Activated CD4-positive, alpha-beta T cell treated with anti-CD3 and anti-CD28 coated beads, Interleukin-2, amount 50 U/mL, for 4 hours (primary cell): ENCODE measurements around the gene TMEM200A.

Experiments used
- DNase-seq, 2 experiments: peaks; one replicate each; pipeline ENCODE4 v3.0.0-alpha.2; 2020

The TMEM200A gene

DNA sequence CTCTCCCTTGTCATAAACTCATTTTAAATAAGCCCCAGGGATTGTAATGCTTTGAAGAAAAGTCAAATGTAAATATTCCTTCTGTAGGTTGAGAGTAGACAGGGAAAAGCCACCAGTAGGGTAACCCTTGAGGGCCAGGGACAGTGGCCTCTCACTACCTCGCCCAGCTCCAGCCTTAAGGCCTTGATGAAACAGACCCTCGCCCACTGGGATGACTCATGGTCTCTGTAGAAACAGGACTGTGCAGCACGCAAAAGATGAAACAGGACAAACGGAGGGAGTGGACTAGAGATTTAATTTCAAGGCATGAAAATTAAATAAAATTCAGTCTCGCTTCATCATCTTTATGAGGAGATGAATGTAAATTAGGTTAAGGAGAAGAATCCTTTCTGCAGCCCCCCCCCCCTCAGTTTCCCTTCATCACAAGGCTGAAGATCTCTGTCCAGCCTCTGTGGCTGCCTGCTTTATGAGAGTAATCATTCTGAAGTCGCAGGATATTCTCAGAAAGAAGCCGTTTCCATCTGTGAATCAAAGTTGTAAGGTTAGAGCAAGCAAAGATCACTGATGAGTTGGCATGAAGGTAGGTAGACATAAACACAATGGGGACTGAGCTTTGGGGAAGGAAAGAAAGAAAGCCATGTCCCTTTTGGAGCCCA, 60.4 kb downstream of the TMEM200A start:
- no peak for DNase-seq

DNA sequence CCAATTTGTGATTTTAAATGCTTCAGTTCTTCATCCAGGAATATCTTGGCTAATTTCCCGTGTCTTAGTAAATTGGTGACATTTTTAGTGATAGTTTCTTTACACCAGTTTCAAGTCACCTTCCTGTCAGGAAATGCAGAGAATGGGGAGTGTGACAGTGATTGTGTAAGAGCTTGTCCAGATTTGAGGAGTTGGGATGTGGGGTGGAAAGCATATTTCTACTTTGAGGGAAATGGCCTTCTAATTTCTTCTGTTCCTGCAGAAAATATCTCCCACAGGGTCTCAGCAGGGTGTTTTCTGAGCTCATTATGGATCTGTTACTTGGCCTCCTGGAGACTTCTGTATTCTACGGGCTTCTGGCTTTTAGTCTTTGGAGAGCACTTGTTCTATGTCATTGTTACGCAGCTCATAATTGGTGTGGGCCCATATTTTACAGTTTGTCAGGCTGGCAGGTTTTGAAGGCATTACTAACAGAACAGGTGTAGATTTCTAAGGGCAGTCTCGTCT, 65.6 kb downstream of the TMEM200A start:
- no peak for DNase-seq

DNA sequence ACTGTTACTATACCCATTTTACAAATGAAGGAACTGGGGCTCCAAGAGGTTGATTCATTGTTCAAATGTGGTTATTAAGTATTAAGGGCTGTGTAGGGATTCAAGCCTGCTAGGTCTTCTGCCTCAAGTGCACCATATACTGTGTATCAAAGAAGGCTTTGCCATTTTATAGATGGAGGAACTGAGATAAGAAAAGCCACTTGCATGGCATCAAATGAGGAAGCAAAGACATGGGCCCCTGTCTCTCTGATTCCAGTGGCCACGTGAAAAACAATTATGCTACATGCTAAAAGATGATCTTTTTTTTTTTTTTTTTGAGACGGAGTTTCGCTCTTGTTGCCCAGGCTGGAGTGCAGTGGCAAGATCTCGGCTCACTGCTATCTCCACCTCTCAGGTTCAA, 67.0 kb downstream of the TMEM200A start:
- DNase-seq, result no peak

DNA sequence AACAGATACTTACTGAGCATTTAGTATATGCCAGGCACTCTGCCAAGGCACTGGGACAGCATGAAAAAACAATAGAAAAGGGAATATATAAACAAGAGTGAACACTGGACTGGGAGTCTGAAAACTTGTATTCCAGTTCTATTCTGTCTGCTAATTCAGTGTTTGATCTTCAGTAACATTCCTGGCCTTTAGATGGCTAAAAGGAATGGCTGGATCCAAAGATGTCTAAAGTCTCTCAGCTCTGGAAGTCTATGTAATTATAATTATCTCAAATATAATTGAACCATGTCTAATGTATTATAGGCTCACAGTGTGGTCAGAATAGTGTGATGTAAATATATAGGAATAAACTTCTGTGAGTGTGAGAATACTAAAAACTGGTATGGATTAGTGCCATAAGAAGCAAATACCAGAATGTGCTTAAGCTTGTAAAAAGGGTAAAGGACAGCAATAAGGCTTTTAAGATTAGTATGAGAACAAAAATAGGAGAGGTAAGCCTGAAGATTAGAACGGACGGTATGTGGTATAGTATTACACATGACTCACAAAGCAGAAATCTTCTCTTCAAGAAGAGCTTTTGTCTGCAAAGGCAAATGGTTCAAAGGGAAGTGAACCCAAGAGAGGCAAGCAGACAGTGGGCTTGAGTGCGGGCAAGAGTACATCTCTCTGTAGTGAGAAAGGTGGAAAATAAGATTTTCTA, 68.5 kb downstream of the TMEM200A start:
- no peak for DNase-seq

DNA sequence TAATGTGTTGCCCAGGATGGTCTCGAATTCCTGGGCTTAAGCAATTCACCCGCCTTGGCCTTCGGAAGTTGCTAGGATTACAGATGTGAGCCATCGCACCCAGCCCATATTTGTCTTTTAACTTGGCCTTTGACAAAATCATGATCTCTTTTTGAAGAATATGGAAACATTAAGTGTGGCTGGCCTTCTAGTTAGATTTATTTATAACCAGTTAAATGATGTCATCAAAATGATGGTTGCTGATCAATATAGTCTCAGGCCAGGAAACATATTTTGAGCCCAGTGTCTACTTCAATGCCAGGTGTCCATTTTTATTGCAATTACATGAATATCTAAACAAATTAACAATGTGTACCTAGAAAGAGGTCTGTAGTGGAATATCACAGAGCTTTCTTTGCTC, 69.4 kb downstream of the TMEM200A start:
- DNase-seq, result no peak

DNA sequence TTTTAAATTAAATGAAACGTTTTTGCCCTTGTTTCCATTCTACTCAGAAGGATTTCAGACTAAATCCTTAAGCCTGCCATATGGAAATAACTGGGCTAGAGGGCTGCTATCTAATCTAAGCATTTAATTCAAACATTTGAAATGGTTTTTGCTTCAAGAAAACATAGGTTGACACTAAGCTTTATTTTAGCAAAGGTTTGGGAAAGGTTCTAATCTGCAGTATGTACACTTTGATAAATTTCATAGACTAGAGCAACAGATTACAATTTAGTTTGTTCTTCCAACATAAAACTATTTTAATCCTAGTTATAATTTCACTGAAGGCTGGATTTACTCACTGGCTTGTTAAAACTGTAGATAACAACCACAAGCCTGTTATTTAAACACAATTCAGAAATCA, 72.1 kb downstream of the TMEM200A start:
- DNase-seq, result no peak

DNA sequence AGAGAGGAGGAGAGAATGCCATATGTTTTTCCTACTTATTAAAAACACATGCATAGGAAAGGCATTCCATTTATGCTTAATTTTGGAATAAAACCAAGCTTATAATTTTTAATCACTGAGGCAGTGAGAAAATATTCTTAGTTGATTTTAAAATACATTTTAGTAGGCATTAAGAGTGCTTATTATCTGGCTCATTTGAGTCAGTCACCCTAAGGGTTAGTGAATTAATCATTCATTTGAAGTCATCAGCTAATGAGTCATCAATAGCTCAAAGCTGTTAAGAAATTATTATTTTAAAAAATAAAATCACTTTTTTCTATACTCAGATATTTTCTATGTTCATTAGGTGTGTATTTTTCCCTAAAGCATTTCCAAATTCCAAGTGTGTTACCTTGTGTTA, 81.6 kb downstream of the TMEM200A start:
- no peak for DNase-seq

DNA sequence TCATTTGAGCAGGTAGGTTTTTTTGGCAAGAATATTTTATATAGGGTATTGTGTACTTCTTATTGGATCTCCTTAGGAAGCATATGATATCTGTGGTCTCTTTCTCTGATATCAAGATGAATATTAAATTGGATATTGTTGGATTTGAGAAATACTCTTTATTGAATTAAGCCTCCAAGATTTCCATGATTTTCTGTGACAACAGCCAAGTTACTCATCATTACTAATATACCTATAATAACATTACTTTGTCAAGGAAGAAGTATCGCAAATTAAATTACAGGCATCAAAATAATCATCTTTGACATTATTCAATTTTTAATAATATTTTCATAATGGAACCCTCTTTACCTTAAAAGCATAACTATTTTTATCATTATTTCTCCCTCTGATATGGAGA, 86.5 kb downstream of the TMEM200A start:
- DNase-seq, result no peak

DNA sequence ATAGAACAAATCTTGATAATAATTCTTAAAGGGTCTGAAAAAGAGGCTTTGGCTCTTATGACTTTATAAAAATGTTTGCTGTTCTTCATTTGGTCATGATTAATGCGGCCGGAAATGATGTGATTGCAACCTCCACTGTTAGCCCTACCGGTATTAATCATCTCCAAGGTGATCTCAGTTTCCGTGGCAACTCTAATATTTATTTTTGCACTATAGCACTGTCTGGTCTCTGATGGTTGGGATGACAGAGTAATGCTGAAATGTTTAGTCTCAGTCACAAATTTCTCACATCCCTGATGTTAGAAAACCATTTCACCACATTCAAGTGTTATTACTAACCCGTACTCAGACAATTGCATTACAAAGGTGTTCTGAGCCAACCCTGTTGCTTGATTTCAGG, 87.4 kb downstream of the TMEM200A start:
- no peak for DNase-seq

DNA sequence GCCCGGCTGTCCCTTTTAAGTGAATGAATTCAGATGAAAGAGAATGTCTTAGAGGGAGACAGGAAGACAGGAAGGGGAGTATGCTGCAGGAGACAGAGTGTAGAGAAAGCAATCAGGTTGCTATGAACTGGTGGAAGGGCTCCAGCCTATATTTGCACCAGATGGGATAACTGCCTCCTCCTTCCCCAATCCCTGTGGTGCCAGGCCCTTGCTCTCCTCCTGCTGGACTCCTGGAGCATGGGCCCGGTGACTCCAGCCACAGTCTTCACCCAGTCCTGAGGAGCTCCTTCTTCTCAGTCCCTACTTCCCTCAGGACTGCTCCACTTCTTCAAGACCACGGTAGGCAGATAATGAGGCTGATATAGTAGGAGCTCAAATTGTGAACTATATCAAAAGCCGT, 91.8 kb downstream of the TMEM200A start:
- DNase-seq, result no peak

DNA sequence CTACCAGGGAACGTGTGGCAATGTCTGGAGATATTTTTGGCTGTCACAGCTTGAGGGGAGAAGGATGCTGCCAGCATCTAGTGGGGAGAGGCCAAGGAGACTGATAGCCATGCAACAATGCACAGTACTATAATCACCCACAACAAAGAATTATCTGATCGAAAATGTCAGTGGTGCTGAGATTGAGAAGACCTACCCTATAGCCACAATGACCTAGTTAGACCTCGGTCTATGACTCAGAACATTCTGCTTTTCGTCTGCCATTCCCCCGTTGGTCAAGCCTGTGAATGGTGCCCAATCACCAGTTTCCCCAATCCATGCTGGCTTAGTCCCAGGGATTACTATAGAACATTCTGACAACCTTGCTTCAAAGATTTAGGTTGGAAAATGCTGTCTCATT, 93.5 kb downstream of the TMEM200A start:
- DNase-seq, result no peak

DNA sequence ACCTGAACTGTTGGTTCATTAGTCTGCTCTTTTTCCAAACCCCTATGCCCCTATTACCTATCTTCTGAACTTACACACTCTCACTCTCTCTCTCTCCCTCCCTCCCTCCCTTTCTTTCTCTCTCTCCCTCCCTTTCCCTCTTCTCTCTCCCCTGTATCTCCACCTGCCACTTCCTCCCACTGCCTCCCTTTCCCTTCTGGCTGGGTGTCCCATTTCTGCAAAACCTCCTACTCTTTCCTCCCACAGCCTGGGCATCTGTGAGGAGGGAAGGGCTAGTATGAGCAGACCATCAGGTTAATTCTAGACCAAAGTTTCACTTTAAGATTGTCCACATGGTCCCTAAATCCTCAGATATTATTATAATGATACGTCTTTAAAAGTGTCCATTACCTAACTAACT, 95.1 kb downstream of the TMEM200A start:
- DNase-seq, result no peak

DNA sequence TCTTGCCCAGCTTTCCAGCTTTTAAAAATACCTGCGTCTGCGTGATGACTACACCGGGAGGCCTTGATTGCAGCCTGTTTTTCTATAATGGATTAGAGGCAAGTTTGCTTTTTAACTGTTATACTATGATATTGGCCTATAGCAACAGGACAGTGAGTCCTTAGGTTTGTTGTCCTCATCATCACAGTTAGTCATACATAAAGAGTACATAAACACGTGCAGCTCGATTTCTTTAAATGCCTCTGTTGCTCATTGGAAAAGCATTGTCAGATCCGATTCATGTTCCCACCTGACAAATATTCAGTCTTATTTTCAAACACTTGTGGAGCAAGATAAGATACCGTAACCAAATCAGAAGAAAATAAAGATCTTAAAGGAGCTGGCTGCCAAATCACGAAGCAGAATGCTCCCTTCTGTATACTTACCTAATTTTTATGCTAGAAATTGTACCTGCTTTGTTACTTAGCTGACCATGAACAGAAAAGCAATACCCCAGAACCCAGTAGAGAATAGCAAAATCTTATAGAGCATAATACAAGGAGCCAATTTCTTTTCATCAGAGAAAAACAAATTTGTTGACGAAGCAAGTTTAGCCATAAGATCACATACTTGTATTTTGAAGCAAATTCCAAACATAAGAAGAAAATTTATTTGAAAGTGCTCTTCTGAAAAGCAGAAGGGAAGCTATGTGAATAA, 100.4 kb downstream of the TMEM200A start:
- DNase-seq, result no peak

DNA sequence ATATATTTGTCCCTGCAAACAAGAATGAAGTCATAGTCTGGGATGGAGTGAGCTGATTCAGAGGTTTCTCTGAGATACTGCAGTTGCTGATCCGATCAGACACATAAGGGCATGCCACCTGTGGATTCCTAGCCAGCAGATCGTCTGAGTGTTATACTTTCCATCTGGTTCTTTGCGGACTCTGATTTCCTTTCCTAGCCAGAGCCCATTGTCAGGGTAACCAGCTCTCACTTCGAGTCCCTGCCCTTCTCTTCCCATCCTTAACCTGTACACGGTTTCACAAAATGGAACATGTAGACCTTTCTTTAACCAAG, 100.9 kb downstream of the TMEM200A start:
- DNase-seq, result no peak

DNA sequence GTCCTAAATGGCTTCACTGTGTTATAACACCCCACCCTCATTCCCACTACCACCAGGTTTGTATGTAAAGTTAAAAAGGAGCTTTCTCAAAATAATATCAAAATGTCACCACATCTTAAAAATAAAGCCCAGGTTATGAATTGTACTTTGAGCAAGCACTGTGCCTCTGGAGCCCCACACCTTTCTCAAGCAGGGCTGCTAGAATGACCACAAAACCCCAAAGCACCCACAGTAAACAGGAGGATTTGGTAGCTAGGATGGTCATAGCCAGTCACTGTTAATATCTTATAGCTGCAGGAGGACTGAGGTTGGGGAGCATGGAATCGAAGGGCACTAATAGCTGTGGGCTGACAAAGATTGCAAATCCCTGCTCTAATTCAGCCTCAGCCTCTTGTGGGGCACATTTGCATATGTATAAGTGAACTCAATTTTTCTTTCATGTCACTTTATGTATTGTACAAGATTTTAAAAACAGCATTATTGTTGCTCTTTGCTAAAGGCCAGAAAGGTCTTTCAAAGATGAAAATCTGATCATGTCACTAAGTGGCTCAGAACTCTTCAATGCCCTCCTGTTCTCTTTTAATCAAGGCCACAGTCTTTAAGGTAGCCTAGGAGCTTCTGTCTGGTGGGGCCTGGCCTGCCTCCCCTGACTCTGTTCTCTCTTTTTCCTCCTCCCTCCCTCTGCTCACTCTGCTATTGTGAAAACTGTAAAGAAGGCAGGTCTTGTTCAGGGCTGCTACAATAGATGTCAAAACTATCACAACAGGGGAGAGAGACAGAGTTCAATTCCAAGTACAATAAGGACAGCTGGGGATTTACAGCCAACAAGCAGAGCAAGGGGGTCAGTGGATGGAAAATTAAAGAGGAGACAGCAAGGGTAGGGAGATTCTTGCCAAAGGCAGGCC, 101.6 kb downstream of the TMEM200A start:
- DNase-seq, result no peak

DNA sequence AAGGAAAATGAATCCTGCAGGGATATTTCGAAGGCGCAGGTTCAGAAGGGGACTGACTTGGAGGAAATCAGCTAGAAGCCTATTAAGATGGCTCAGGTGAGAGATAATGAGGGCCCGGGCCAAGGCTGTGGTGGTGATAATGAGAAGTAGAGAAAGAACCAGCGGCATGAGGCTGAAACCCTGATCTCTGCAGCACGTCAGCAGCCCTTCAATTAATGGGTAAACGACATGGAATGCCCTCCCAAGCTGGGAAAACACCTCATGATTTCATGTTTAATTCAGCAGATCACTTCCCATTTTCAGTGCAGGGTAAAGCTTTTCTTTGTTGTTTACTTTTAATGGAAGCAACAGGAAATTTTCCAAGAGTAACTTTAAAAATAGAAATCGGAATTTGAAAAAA, 104.9 kb downstream of the TMEM200A start:
- no peak for DNase-seq

DNA sequence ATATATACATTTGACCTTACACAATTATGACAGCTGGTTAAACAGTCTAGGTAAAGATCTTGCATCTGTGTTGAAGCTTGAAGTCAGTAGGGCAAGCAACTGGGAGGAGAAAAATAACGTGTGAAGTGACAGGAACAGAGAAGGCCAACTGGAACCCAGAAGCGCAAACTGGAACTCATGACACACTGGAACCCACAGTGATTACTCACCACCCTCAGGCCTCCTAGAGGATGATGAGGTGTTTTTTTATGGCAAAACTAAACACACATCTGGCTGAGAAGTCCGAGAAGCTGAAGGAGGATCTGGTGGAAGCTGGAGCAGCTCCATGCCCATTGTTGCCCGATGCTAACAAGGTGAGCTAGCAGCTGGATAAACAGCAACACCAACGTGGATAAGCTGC, 108.1 kb downstream of the TMEM200A start:
- no peak for DNase-seq

DNA sequence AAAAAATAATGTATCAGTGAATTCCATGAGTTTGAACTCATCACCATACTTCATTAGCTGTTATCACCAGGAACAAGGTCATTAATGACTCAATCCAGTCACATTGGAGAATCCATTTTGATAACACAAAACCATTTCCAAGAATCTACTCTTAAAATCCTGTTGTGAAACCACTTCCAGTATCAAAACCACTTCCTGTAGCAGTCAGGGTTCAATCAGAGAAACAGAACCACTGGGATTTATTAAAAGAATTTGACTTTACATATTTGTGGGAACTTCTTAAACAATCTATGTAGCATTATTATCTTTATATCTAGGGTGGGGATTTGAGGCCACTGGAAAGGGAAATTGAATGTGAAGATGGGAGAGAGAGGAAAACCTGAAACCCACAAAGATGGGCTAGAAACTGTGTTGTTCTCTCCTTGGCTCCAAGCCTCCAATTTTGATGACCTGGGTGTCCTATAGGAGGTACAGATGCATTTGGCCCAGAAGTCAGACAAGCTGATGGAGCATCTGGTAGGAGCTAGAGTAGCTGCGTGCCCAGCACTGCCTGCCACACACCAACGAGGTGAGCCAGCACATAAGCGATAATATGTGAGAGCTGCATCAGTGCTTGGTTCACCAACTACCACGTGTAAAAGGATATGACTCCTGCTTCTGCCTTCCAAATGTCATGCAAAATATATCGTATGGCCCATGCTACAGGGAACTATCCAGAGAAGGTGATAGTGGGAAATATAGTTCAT, 117.0 kb downstream of the TMEM200A start:
- DNase-seq, result no peak

DNA sequence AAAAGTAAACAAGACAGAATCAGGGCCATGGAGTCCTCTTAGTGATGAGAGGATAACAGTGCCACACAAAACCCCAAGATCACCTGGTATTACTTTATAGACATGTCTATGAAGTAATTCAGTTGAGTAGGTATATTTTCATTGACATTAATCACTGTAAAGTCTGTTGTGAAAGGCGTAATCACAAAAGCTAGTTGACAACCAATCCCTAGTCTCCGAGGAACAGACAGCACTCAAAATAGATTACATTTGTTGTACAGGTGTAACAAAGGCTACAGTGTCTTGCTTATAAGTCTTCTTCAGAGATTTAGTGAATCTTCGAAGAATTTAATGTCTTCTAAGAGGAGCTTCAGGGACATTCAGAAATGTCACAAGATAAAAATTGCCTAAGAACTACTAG, 120.1 kb downstream of the TMEM200A start:
- no peak for DNase-seq

DNA sequence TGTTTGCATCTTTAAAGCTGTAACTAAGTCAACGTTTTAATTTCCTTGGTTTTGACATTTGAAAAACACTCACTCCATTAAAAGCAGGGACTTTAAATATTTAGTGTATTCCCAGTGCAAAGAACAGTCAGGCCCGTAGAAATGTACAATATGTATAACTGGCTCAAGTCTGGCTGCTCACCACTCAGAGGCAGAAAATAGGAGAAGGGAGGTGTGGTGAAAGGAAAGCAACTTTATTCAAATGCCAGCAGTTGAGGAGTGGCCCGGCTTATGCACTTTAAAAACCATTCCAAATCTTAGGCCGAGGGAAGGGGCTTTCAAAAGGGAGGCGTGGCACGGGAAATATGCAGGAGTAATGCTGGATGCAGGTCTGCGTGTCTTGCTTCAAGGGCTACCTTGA, 120.6 kb downstream of the TMEM200A start:
- DNase-seq, result no peak

DNA sequence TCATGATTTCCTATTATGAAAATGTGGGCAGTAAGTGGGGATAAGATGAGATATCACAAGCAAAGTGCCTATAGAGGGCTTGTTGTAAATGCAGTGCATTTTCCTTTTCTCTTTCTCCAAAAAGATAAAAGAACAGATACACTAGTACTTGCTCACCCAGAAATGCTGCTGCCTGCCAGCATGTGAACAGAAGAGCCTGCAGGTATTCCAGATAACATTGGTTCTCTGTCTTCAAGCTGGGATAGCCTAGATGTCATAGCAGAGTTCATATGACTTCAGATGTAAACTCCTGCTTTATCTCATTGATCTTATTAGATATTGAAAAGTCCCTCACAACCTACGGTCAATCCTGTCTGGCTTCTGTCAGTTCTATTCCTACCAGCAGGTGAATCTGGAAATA, 123.7 kb downstream of the TMEM200A start:
- no peak for DNase-seq
